NCI-H2081 (cell line): Measurements from ENCODE around the gene RELA.

Experiments
- DNase-seq, 2 experiments: peaks; one replicate each; lab custom pipeline; 2025; lab: John Stamatoyannopoulos, UW

Gene RELA

GRCh38 chr11:65613091-65613928, 49.4 kb downstream of the RELA start:
- no peak for DNase-seq

GRCh38 chr11:65612691-65613090, 50.0 kb downstream of the RELA start:
- DNase-seq = no peak

- DNase-seq = no peak
These were observed 50.7 kb downstream of the RELA start for GRCh38 chr11:65611758-65612603.

GRCh38 chr11:65611028-65611757, 51.5 kb downstream of the RELA start:
- DNase-seq = peak in 1 of 2 experiments; percentile 16

GRCh38 chr11:65610404-65610803, 52.3 kb downstream of the RELA start:
- no peak for DNase-seq

GRCh38 chr11:65609665-65610064, 53.1 kb downstream of the RELA start:
- DNase-seq = no peak

- no peak for DNase-seq
These were observed 53.5 kb downstream of the RELA start for GRCh38 chr11:65609229-65609628.

GRCh38 chr11:65607614-65608426, 54.9 kb downstream of the RELA start:
- DNase-seq = no peak

GRCh38 chr11:65606876-65607613, 55.7 kb downstream of the RELA start:
- DNase-seq = peak; percentile 30 to 42

GRCh38 chr11:65604258-65604657, 58.5 kb downstream of the RELA start:
- no peak for DNase-seq
